Testis (tissue), 2 donors: ENCODE results near the gene CTBP1.

Source experiments
- CTCF ChIP-seq, 3 experiments: fragments of 450-650 bp in 2 of 3; fragments of 200-600 bp in 1 of 3; sonication (generic) in 1 of 3; IDR thresholded peaks; one replicate each; pipeline ENCODE4 v1.5.1; 2016 to 2019; ENCODE audit warnings: antibody characterized with exemption in 3 of 3, mild to moderate bottlenecking in 2 of 3, moderate library complexity in 1 of 3
- POLR2A ChIP-seq: fragments of 450-650 bp; IDR thresholded peaks from one replicate; pipeline ENCODE4 v1.6.1; 2017; ENCODE audit warnings: antibody characterized with exemption, mild to moderate bottlenecking, moderate library complexity

GRCh38 chr4:1219566-1219950, 29.4 kb downstream of the CTBP1 start:
- TF ChIP-seq CTCF (IDR thresholded peaks at IDR 0.05) (no peak), POLR2A (no peak)
